ENCODE data around the gene ZNF878.
"Not testable (repeated sequence)": the region's sequence is repeated elsewhere in the genome, so short reads cannot be mapped to it uniquely, and the experiment has no call there.

The ZNF878 gene

GRCh38 chr19:12090807-12091206 lies 38.0 kb upstream of the ZNF878 start:
- 86% methylated on average over 1 of the region's 5 CpGs for WGBS (ENCODE audit: insufficient coverage)
- Histone ChIP-seq H3K4me3 (ENCODE audit: control insufficient read depth in 1 of 7, extremely low read depth in 1 of 7, insufficient read depth in 4 of 7, low read depth in 2 of 7, low read length in 6 of 7) (no peak overlapping the region), H3K36me3 (ENCODE audit: control insufficient read depth in 4 of 4, insufficient read depth in 4 of 4, low read length in 3 of 4) (peaks cover 2 to 14% (median 5%) of the 10 kb centered on the region in 4 experiments), H3K27ac (ENCODE audit: insufficient read depth in 1 of 2, low read depth in 1 of 2, low read length in 2 of 2, poor library complexity in 1 of 2, severe bottlenecking in 2 of 2) (no peak overlapping the region), H3K9me3 (ENCODE audit: control extremely low read depth in 1 of 5, control insufficient read depth in 4 of 5, insufficient read depth in 2 of 5, low read depth in 1 of 5, low read length in 4 of 5) (peaks cover 2 to 3% (median 2%) of the 10 kb centered on the region in 5 experiments), H3K27me3 (replicated peaks in 2 of 5; ENCODE audit: control insufficient read depth in 4 of 5, insufficient read depth in 5 of 5, low read length in 4 of 5) (no peaks in the 10 kb centered on the region), H3K4me1 (ENCODE audit: control extremely low read depth in 1 of 4, control insufficient read depth in 4 of 4, insufficient read depth in 4 of 4, low read length in 3 of 4) (peaks cover 0 to 12% (median 4%) of the 10 kb centered on the region in 4 experiments)
- POLR2A ChIA-PET: interaction anchor here (1.2 kb wide), 1 partner anchor 49 kb away, joined by 3 read pairs; the partner anchor contains the start of gene ZNF20
- CTCF ChIA-PET: interaction anchor here (0.5 to 4.5 kb wide), 23 partner anchors 9 to 166 kb away, joined by 3 to 28 read pairs (median 5); partner anchors contain the start of genes ZNF20 and ZNF700
- DNase-seq: peak; percentile 73 to 89 (median 82)

GRCh38 chr19:12085074-12085818 lies 32.5 kb upstream of the ZNF878 start:
- WGBS (ENCODE audit: insufficient coverage): 94% methylated on average over 2 of the region's 5 CpGs
- no peak for DNase-seq
- no peak overlapping the region for H3K27ac ChIP-seq (ENCODE audit: insufficient read depth in 1 of 2, low read depth in 1 of 2, low read length in 2 of 2, poor library complexity in 1 of 2, severe bottlenecking in 2 of 2)
- peaks cover 4 to 34% (median 19%) of the 10 kb centered on the region in 5 experiments for H3K9me3 ChIP-seq (ENCODE audit: control extremely low read depth in 1 of 5, control insufficient read depth in 4 of 5, insufficient read depth in 2 of 5, low read depth in 1 of 5, low read length in 4 of 5)
- ChIA-PET POLR2A (no interaction called here), CTCF (interaction anchor here (2.1 kb wide), 1 partner anchor 25 kb away, joined by 5 read pairs; no protein-coding TSS in a partner anchor)
- peaks cover 0 to 14% (median 3%) of the 10 kb centered on the region in 4 experiments for H3K36me3 ChIP-seq (ENCODE audit: control insufficient read depth in 4 of 4, insufficient read depth in 4 of 4, low read length in 3 of 4)
- no peaks in the 10 kb centered on the region for H3K4me1 ChIP-seq (ENCODE audit: control extremely low read depth in 1 of 4, control insufficient read depth in 4 of 4, insufficient read depth in 4 of 4, low read length in 3 of 4)
- H3K4me3 ChIP-seq (ENCODE audit: control insufficient read depth in 1 of 7, extremely low read depth in 1 of 7, insufficient read depth in 4 of 7, low read depth in 2 of 7, low read length in 6 of 7): no peak overlapping the region
- no peaks in the 10 kb centered on the region for H3K27me3 ChIP-seq (replicated peaks in 2 of 5; ENCODE audit: control insufficient read depth in 4 of 5, insufficient read depth in 5 of 5, low read length in 4 of 5)

- H3K4me1 ChIP-seq (ENCODE audit: control extremely low read depth in 1 of 4, control insufficient read depth in 4 of 4, insufficient read depth in 4 of 4, low read length in 3 of 4); H3K4me3 ChIP-seq (ENCODE audit: control insufficient read depth in 1 of 7, extremely low read depth in 1 of 7, insufficient read depth in 4 of 7, low read depth in 2 of 7, low read length in 6 of 7); DNase-seq; H3K27ac ChIP-seq (ENCODE audit: insufficient read depth in 1 of 2, low read depth in 1 of 2, low read length in 2 of 2, poor library complexity in 1 of 2, severe bottlenecking in 2 of 2); H3K27me3 ChIP-seq (replicated peaks in 2 of 5; ENCODE audit: control insufficient read depth in 4 of 5, insufficient read depth in 5 of 5, low read length in 4 of 5); POLR2A ChIA-PET: not testable (repeated sequence)
- Histone ChIP-seq H3K9me3 (ENCODE audit: control extremely low read depth in 1 of 5, control insufficient read depth in 4 of 5, insufficient read depth in 2 of 5, low read depth in 1 of 5, low read length in 4 of 5) (peaks cover 6 to 47% (median 33%) of the 10 kb centered on the region in 5 experiments), H3K36me3 (ENCODE audit: control insufficient read depth in 4 of 4, insufficient read depth in 4 of 4, low read length in 3 of 4) (peaks cover 2 to 21% (median 5%) of the 10 kb centered on the region in 4 experiments)
- WGBS (ENCODE audit: insufficient coverage): 93% methylated on average over 2 of the region's 6 CpGs
- CTCF ChIA-PET: interaction anchor here (0.9 kb wide), 1 partner anchor 95 kb away, joined by 3 read pairs; no protein-coding TSS in a partner anchor
These were observed 30.6 kb upstream of the ZNF878 start for GRCh38 chr19:12083336-12083735.

GRCh38 chr19:12077375-12077774 lies 24.6 kb upstream of the ZNF878 start:
- ChIA-PET CTCF (no interaction called here), POLR2A (interaction anchor here (0.6 kb wide), 1 partner anchor 140 kb away, joined by 3 read pairs; no protein-coding TSS in a partner anchor)
- no peak overlapping the region for H3K27ac ChIP-seq (ENCODE audit: insufficient read depth in 1 of 2, low read depth in 1 of 2, low read length in 2 of 2, poor library complexity in 1 of 2, severe bottlenecking in 2 of 2)
- no peak overlapping the region for H3K4me3 ChIP-seq (ENCODE audit: control insufficient read depth in 1 of 7, extremely low read depth in 1 of 7, insufficient read depth in 4 of 7, low read depth in 2 of 7, low read length in 6 of 7)
- no peaks in the 10 kb centered on the region for H3K4me1 ChIP-seq (ENCODE audit: control extremely low read depth in 1 of 4, control insufficient read depth in 4 of 4, insufficient read depth in 4 of 4, low read length in 3 of 4)
- H3K9me3 ChIP-seq (ENCODE audit: control extremely low read depth in 1 of 5, control insufficient read depth in 4 of 5, insufficient read depth in 2 of 5, low read depth in 1 of 5, low read length in 4 of 5): peaks cover 24 to 83% (median 71%) of the 10 kb centered on the region in 5 experiments
- H3K36me3 ChIP-seq (ENCODE audit: control insufficient read depth in 4 of 4, insufficient read depth in 4 of 4, low read length in 3 of 4): peaks cover 29 to 62% (median 39%) of the 10 kb centered on the region in 4 experiments
- WGBS (ENCODE audit: insufficient coverage): 100% methylated on average over 3 of the region's 3 CpGs
- DNase-seq: no peak
- no peaks in the 10 kb centered on the region for H3K27me3 ChIP-seq (replicated peaks in 2 of 5; ENCODE audit: control insufficient read depth in 4 of 5, insufficient read depth in 5 of 5, low read length in 4 of 5)

GRCh38 chr19:12076331-12076730 lies 23.6 kb upstream of the ZNF878 start:
- WGBS (ENCODE audit: insufficient coverage): no CpG with 5 or more reads among the region's 3 CpGs
- CTCF ChIA-PET; POLR2A ChIA-PET; H3K4me1 ChIP-seq (ENCODE audit: control extremely low read depth in 1 of 4, control insufficient read depth in 4 of 4, insufficient read depth in 4 of 4, low read length in 3 of 4); H3K27me3 ChIP-seq (replicated peaks in 2 of 5; ENCODE audit: control insufficient read depth in 4 of 5, insufficient read depth in 5 of 5, low read length in 4 of 5); DNase-seq; H3K27ac ChIP-seq (ENCODE audit: insufficient read depth in 1 of 2, low read depth in 1 of 2, low read length in 2 of 2, poor library complexity in 1 of 2, severe bottlenecking in 2 of 2): not testable (repeated sequence)
- Histone ChIP-seq H3K9me3 (ENCODE audit: control extremely low read depth in 1 of 5, control insufficient read depth in 4 of 5, insufficient read depth in 2 of 5, low read depth in 1 of 5, low read length in 4 of 5) (peaks cover 28 to 85% (median 69%) of the 10 kb centered on the region in 5 experiments), H3K4me3 (ENCODE audit: control insufficient read depth in 1 of 7, extremely low read depth in 1 of 7, insufficient read depth in 4 of 7, low read depth in 2 of 7, low read length in 6 of 7) (peak overlapping the region in 1 of 7 experiments; percentile 23), H3K36me3 (ENCODE audit: control insufficient read depth in 4 of 4, insufficient read depth in 4 of 4, low read length in 3 of 4) (peaks cover 29 to 62% (median 40%) of the 10 kb centered on the region in 4 experiments)

- ChIA-PET POLR2A (no interaction called here), CTCF (no interaction called here)
- H3K9me3 ChIP-seq (ENCODE audit: control extremely low read depth in 1 of 5, control insufficient read depth in 4 of 5, insufficient read depth in 2 of 5, low read depth in 1 of 5, low read length in 4 of 5): peaks cover 29 to 85% (median 69%) of the 10 kb centered on the region in 5 experiments
These were observed 22.9 kb upstream of the ZNF878 start for GRCh38 chr19:12075538-12076139.

More at GRCh38 chr19:12075538-12076139, 22.9 kb upstream of the ZNF878 start:
- H3K4me1 ChIP-seq (ENCODE audit: control extremely low read depth in 1 of 4, control insufficient read depth in 4 of 4, insufficient read depth in 4 of 4, low read length in 3 of 4): no peaks in the 10 kb centered on the region
- peak in 2 of 3 donors; percentile 26 to 55 for DNase-seq
- peak overlapping the region in 1 of 7 experiments; percentile 36 for H3K4me3 ChIP-seq (ENCODE audit: control insufficient read depth in 1 of 7, extremely low read depth in 1 of 7, insufficient read depth in 4 of 7, low read depth in 2 of 7, low read length in 6 of 7)
- WGBS (ENCODE audit: insufficient coverage): 100% methylated on average over 1 of the region's 3 CpGs
- no peak overlapping the region for H3K27ac ChIP-seq (ENCODE audit: insufficient read depth in 1 of 2, low read depth in 1 of 2, low read length in 2 of 2, poor library complexity in 1 of 2, severe bottlenecking in 2 of 2)
- H3K36me3 ChIP-seq (ENCODE audit: control insufficient read depth in 4 of 4, insufficient read depth in 4 of 4, low read length in 3 of 4): peaks cover 29 to 63% (median 41%) of the 10 kb centered on the region in 4 experiments
- H3K27me3 ChIP-seq (replicated peaks in 2 of 5; ENCODE audit: control insufficient read depth in 4 of 5, insufficient read depth in 5 of 5, low read length in 4 of 5): no peaks in the 10 kb centered on the region

Data from common myeloid progenitor, CD34-positive (primary cell).